HCEC 1CT (cell line): ENCODE measurements around the gene RPL7L1.
"Not testable (repeated sequence)": the region's sequence is repeated elsewhere in the genome, so short reads cannot be mapped to it uniquely, and the experiment has no call there.

Source experiments
- DNase-seq: peaks from one replicate; pipeline ENCODE4 v3.0.0-alpha.2; 2017

Gene RPL7L1

GRCh38 chr6:42879372-42880239 lies at the start of gene RPL7L1:
TSS of gene RPL7L1 (plus strand) at chr6:42879616. CDS start at chr6:42879911, 295 bp downstream.
- DNase-seq: peak; percentile 88

- no peak for DNase-seq
Observed at GRCh38 chr6:42831237-42831636, 48.2 kb upstream of the RPL7L1 start.

- no peak for DNase-seq
Observed at GRCh38 chr6:42834056-42834455, 45.4 kb upstream of the RPL7L1 start.

- no peak for DNase-seq
Observed at GRCh38 chr6:42841844-42842584, 37.4 kb upstream of the RPL7L1 start.

- no peak for DNase-seq
Observed at GRCh38 chr6:42845327-42845694, 34.1 kb upstream of the RPL7L1 start.

- DNase-seq: no peak
Observed at GRCh38 chr6:42846505-42846904, 32.9 kb upstream of the RPL7L1 start.

- no peak for DNase-seq
Observed at GRCh38 chr6:42848700-42849099, 30.7 kb upstream of the RPL7L1 start.

- DNase-seq: no peak
Observed at GRCh38 chr6:42851599-42851998, 27.8 kb upstream of the RPL7L1 start.

GRCh38 chr6:42860036-42860435 lies 19.4 kb upstream of the RPL7L1 start:
- DNase-seq: no peak

GRCh38 chr6:42860481-42860880 lies 18.9 kb upstream of the RPL7L1 start:
- DNase-seq: no peak

- DNase-seq: no peak
Observed at GRCh38 chr6:42864602-42865001, 14.8 kb upstream of the RPL7L1 start.

- no peak for DNase-seq
Observed at GRCh38 chr6:42870145-42870936, 9.1 kb upstream of the RPL7L1 start.

GRCh38 chr6:42871711-42872110 lies 7.7 kb upstream of the RPL7L1 start:
- DNase-seq: no peak

- DNase-seq: no peak
Observed at GRCh38 chr6:42873313-42873712, 6.1 kb upstream of the RPL7L1 start.

- no peak for DNase-seq
Observed at GRCh38 chr6:42877695-42878094, 1.7 kb upstream of the RPL7L1 start.

GRCh38 chr6:42880240-42880817 lies 913 bp downstream of the RPL7L1 start:
- DNase-seq: not testable (repeated sequence)

- DNase-seq: not testable (repeated sequence)
Observed at GRCh38 chr6:42880871-42881270, 1.5 kb downstream of the RPL7L1 start.

- DNase-seq: no peak
Observed at GRCh38 chr6:42885702-42886101, 6.3 kb downstream of the RPL7L1 start.

GRCh38 chr6:42888201-42888600 lies 8.8 kb downstream of the RPL7L1 start:
- not testable (repeated sequence) for DNase-seq

GRCh38 chr6:42889815-42890214 lies 10.4 kb downstream of the RPL7L1 start:
- peak; percentile 12 for DNase-seq

GRCh38 chr6:42890311-42891198 lies 11.1 kb downstream of the RPL7L1 start:
- peak; percentile 96 for DNase-seq

GRCh38 chr6:42891199-42891722 lies 11.8 kb downstream of the RPL7L1 start:
- no peak for DNase-seq
